Femur (tissue), 1 donor: ENCODE measurements around the gene NOP58.
"Not testable (repeated sequence)": the region's sequence is repeated elsewhere in the genome, so short reads cannot be mapped to it uniquely, and the experiment has no call there.

Source experiments
- DNase-seq: peaks from one replicate; pipeline ENCODE4 v3.0.0-alpha.2; 2017

Gene NOP58, protein sequence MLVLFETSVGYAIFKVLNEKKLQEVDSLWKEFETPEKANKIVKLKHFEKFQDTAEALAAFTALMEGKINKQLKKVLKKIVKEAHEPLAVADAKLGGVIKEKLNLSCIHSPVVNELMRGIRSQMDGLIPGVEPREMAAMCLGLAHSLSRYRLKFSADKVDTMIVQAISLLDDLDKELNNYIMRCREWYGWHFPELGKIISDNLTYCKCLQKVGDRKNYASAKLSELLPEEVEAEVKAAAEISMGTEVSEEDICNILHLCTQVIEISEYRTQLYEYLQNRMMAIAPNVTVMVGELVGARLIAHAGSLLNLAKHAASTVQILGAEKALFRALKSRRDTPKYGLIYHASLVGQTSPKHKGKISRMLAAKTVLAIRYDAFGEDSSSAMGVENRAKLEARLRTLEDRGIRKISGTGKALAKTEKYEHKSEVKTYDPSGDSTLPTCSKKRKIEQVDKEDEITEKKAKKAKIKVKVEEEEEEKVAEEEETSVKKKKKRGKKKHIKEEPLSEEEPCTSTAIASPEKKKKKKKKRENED

DNA sequence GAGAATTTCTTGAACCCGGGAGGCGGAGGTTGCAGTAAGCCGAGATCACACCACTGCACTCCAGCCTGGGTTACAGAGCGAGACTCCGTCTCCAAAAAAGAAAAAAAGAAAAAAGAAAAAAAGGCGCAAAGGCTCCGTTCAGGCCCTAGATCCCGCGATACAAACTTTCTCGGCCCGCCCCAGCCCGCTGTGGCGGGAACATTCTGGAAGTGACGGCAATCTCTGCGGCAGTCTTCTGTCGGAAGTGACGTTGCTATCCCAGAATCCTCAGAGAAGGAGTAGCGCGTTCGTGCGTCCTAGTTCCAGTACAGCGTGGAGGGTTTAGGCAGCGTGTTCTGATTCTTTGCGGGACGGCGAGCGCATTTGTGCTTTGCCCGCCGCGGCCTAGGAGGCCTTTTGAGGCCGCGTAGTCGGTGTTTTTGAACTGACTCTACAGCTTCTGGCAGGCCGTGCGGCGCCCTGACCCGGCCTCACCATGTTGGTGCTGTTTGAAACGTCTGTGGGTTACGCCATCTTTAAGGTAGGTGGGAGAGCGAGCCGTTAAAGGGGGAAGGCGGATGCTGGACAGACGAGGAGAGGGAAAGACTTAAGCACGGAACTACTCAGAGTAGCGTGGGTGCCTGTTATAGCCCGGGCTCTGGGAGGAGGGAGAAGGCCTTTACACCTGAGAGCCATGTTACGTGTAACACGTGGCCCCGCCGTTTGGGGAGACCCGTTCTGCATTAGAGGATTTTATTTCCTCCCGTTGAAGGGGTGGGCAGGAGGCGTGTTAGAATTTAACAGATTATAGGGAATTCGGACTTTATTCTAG, at the start of gene NOP58:
Gene NOP58 (plus strand): TSS at position 297 of the 811 bp plus-strand sequence. CDS start 179 bp downstream, at position 476.
- peak; percentile 97 for DNase-seq

DNA sequence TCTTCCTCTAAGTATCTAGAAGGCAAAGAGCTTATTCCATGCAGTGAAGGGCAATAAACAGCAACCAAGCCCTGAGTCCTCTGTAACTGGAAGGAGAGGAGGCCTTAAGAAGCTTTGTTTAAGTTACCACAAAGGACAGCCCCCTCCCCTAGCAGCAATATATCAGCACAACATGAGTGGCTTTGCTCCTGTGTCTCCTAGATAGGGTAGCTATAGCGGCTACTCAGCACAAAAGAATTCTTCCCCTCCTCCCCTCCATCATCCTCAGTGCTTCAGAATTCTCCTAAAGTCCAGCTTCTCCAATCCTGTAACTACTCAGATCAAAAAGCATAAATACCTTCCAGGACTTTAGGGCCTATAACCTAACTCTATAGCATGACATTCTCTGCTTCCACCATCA, 43.7 kb upstream of the NOP58 start:
- no peak for DNase-seq

DNA sequence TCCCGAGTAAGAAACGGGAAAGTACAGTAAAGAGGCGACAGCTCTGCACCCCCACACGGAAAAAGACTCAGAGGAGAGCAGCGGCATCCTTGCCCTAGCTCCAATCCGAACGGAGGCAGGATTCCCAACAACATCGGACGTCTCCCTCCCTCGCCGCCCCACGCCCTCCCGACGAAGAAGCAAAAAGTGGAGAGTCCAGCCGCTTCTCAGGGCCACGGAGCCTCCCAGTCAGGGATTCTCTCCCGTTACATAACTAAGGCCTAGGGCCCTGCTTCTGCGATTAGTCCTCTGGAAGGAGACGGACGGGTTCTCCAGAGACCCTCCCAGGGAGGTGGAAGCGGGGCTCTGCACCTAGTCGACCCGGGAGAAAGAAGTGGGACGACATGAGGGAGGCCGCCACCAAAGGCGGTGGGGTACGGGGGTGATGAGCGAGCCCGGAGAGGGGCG, 27.8 kb upstream of the NOP58 start:
- DNase-seq = peak; percentile 51

DNA sequence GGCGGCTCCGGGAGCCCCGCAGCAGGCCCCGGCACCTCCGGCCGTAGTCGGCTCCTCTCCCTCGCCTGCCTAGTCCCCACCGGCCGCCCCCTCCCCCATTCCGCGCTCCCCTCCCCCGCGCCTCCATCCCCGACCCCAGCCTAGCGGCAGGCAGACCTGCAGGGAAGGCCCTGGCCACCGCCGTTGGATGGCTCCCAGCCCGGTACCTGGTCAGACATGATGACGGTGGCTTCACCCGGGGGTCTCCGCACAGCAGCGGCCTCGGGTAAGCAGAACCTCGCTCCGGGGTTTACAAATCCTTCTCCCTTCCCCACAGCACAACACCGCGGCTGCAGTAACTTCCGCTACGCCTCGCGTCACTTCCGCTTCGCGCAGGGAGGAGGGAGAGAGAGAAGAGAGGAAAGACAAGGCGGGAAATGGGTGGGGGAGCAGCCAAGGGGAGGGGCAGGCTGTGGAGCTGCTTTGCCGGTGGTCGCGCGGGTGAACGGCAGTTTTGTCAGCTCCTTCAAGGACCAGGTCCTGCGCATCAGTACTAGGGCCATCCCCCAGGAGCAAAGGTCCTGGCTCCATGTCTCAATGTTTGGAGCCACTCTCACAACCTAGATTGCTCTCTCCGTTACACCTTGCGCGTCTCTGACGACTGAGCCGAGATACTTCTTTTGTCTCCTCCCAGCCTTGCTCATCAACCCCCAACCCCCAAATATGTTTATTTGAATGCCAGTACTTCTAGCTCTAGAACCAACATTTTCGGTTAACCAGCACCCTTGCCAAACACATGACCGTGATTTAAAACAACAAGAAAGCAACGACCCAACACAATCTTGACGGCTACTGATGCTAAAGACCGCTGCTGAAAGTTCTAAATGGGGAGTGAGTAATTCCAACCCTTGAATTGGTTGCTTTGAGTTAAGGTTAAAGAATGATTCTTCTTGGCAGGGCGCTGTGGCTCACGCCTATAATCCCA, 27.0 kb upstream of the NOP58 start, which contains the start of gene SUMO1:
Gene SUMO1 (minus strand): TSS at position 364 of the 964 bp plus-strand sequence. CDS start 146 bp downstream, at position 218.
- peak; percentile 97 for DNase-seq

DNA sequence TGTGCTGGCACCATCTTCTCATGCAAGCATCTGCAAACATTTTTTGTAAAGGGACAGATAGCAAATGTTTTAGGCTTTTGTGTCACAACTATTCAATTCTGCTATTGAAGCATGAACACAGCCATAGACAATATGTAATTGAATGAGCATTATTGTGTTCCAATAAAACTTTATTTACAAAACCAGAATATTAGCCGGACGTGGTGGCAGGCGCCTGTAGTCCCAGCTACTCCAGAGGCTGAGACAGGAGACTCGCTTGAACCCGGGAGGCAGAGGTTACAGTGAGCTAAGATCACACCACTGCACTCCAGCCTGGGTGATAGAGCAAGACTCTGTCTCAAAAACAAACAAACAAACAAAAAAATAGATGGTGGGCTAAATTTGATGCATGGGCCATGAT, 17.9 kb upstream of the NOP58 start:
- not testable (repeated sequence) for DNase-seq

DNA sequence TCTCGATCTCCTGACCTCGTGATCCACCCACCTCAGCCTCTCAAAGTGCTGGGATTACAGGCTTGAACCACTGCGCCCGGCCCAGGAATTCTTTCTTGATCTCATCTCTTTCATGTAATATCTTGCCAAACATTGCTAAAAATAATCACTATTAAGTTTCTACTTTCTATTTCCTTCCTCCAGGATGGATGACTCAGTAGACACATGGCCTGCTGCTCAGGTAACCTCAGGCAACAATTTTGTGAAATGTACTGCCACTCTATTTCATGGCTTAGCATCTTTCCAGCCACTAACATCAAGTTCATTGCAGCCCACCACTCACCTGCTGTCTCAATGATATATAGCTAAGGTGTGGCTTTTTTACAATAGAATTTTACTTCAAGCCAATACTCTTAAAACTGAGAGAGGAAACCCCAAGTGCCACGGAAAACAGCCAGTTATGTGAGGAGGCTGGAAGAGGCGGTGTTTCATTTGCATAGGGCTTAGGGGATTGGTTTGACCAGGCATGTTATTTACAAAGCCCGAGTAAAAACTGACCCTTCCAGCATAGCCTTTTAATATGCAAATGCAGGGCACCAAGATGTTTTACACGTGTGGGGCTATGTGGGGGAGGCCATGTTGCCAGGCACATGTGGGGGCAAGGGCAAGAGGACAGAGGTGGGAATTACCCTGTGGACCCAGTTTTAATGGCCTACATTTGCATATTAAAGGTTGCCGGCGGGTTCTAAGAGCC, 15.9 kb upstream of the NOP58 start:
- DNase-seq = no peak

DNA sequence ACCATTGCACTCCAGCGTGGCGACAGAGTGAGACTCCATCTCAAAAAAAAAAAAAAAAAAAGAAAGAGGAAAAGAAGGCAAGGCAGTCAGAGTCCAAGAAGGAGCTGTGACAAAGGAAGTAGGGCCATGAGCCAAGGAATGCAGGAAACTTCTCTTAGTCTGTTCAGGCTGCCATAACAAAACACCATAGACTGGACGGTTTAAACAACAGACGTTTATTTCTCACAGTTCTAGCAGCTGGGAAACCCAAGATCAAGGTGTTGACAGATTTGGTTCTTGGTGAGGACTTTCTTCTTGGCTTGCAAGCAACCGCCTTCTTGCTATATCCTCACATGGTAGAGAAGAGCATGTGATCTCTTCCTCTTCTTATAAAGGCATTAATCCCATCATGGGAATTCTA, 14.1 kb upstream of the NOP58 start:
- DNase-seq = no peak

DNA sequence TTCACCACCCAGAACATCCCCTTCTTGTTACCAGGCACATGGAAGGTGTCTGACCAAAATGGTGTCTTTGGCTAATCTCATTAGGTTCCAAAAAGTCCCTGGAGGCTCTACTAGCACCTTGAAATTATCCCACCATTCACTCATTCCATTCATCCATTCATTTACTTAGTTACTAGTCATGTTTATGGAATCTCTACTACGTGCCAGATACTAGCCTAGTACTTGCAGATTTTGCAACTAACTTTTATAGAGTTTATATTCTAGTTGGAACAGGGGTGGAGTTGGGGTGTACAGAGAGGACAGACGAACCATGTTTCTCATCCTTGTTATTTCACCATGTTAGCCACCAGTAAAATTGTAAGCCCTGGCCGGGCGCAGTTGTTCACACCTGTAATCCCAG, 4.0 kb upstream of the NOP58 start:
- DNase-seq = no peak

DNA sequence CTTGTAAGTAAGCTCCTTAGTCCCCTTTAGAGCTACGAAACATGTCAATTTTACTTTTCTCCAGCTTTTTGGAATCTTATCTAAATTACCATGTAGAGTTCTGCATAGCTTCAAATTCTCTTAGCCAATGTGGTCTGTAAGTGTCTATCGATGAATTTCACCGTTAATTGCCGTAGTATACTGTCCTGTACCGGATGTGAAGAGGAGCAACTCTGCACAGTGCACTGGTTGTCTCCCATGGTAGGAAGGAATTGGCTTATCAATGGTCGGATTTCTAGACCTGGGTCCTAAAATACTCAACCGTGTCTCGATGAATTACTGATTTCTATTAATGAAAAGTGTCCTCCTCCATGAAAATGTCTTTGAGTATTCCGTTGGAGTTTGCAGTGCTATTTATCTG, 1.9 kb downstream of the NOP58 start:
- no peak for DNase-seq

DNA sequence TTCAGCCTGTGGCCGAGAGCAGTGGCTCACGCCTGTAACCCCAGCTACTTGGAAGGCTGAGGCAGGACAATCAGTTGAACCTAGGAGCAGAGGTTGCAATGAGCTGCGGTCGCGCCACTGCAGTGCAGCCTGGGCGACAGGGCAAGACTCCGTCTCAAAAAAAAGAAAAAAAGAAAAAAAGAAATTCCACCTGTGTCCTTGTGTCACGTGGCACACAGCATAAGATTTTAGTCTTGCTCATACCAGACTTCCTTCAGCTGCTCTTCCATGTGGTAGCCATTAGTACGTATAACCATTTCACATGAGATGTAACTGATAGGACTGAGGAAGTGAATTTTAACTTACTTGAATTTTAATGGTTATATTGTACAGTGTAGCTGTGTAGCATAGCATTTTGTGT, 4.0 kb downstream of the NOP58 start:
- DNase-seq = no peak

DNA sequence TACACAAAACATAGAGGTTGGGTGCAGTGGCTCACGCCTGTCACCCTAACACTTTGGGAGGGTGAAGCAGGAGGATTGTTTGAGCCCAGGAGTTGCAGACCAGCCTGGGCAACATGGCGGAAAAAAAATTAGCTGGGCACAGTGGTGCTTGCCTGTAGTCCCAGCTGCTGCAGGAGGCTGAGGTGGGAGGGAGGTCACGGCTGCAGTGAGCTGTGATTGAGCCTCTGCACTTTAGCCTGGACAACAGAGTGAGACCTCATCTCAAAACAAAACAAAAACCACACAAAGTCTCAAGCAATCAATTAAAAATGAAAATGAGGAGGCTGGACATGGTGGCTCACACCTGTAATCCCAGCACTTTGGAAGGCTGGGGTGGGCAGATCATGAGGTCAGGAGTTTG, 4.9 kb downstream of the NOP58 start:
- DNase-seq = no peak

DNA sequence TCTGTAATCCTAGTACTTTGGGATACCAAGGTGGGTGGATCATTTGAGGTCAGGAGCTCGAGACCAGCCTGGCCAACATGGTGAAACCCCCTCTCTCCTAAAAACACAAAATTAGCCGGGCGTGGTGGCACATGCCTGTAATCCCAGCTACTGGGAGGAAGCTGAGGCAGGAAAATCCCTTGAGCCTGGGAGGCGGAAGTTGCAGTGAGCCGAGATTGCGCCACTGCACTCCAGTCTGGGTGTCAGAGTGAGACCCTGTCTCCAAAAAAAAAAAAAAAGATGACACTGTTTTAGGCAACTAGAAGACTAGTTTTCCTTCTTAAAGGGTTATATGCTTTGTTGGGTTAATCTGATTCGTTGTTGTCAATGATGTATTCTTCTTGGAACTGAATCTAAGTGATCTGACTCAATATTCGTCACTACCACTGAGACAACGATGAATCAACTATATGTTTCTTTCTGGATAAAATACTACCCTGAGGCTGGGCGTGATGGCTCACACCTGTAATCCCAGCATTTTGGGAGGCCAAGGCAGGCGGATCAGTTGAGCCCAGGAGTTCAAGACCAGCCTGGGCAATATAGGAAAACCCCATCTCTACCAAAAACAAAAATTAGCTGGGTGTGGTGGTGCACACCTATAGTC, 10.6 kb downstream of the NOP58 start:
- DNase-seq = not testable (repeated sequence)

DNA sequence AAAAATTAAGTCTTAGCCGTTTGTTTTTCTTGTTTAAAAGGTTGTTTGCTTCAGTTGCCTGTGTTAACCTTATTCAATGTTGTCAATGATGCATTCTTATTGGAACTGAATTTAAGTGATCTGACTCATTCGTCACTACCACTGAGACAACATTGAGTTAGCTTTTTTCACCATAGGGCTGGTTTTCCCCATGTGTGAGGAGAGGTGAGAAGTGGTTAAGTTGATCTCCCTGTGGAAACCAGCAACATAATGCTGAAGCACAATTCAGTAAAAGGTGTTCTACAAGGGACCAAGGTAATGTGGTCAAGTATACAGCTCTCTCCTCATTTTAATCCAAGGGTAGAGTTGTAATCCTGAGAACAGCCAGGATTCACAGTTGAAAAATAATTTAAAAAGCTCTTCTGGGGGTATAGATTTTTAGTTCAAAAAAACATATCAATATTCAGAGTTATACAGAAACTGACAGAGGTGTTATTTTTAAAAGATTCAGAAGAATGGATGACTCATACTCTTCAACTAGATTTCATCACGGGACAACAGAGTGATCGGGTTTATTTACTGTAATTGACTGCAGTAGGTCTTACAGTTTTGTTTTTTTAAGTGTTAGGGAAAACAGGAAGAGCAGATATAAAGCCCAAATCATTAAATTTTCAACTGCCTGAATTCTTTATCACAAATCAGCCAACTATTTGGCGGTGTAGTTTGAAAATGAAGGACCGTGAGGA, 12.6 kb downstream of the NOP58 start:
- DNase-seq = no peak

DNA sequence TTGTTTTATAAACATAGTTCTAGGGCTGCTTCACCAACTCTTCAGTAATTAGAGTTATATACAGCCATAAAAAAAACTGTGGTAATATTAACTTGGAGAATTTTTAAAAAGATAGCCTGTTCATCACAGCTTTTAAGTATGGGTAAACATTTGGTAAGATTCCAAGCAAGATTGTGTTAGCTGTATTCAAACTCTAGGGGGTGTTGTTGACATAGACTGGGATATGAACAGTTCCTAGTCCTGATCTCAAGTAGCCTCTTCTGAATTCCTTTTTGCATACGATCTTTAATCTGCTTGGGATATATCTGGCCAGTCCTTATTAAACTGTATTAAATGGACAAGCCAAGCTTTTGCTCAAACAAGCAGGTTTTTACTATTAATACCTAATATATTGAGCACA, 13.4 kb downstream of the NOP58 start:
- no peak for DNase-seq

DNA sequence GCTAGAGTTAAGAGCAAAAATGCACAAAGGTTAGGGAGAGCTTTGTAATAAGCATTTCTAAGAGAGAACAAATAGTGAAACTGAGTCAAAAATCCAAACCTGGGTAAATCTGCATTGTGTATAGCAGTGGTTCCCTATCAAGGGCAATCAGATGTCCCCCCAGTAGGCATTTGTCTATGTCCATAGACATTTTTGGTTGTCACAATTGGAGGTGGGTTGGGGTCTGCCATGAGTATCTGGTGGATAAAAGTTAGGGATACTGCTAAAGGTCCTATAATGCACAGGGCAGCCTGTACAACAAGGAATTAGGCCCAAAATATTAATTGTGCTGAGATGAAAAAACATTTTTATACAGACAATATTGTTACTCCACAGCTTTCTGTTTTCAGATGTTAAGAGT, 21.0 kb downstream of the NOP58 start:
- no peak for DNase-seq

DNA sequence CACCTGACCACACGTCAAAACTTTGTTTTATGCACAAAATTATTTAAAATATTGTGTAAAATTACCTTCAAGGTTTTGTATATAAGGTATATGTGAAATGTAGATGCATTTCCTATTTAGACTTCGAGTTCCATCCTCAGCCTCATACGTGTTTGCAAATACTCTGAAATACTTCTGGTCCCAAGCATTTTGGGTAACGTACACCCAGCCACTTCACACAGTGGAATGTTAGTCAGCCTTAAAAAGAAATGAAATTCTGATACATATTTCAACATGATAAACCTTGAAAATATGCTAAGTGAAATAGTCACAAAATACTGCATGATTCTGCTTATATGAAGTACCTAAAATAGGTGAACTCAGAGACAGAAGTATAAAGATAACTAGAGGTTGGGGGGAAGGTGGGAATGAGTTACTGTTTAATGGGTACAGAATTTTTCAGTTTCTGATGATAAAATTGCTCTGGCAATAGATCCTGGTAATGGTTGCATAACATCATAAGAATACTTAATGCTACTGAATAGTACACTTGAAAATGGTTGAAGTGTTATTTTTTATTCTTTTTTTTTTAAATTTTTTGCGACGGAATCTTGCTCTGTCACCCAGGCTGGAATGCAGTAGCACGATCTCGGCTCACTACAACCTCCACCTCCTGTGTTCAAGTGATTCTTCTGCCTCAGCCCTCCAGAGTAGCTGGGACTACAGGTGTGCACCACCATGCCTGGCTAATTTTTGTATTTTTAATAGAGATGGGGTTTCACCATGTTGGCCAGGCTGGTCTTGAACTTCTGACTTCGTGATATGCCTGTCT, 24.0 kb downstream of the NOP58 start:
- no peak for DNase-seq

DNA sequence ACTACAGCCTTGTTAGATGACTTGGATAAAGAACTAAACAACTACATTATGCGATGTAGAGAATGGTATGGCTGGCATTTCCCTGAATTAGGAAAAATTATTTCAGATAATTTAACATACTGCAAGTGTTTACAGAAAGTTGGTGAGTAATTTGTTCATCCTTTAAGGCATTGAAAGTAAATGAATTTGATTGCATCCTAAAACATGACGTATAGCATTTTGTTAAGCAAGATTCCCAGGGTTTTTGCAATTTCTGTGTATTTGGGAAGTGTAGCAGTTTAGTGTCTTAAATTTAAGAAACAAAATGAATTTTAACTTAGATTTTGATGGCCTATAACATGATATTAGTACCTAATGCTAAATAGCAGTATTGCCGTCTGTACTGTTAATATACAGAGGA, 24.8 kb downstream of the NOP58 start:
- DNase-seq = no peak

DNA sequence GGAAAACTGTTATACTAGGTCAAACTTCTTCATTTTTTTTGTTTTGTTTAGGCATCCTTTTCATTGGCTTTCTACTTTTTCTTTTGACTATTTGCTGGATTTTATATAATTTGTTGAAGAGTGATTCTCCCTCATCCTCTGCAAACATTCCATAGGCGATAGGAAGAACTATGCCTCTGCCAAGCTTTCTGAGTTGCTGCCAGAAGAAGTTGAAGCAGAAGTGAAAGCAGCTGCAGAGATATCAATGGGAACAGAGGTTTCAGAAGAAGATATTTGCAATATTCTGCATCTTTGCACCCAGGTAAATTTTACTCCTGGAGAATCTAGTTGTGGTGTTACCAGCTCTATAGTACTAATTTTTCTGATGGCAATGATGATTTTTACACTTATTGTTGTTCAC, 25.4 kb downstream of the NOP58 start:
- peak; percentile 24 for DNase-seq

DNA sequence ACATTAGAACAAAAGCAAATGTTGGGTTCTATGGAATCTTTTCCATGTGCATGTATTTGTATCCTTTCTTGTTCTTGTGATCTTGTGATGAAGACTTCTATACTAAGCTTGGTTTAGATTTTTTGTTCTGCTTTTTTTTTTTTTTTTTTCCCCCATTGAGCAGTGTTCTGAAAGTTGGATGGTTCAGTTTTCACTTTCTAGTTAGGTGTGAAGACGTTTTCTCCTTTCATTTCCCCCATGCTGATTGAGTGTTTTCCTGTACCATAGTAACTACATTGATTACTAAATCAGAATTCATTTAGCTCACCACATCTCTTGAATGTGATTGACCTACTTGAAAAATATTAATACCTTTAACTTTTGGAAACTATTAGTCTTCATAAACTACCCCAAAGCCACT, 34.1 kb downstream of the NOP58 start:
- DNase-seq = no peak

DNA sequence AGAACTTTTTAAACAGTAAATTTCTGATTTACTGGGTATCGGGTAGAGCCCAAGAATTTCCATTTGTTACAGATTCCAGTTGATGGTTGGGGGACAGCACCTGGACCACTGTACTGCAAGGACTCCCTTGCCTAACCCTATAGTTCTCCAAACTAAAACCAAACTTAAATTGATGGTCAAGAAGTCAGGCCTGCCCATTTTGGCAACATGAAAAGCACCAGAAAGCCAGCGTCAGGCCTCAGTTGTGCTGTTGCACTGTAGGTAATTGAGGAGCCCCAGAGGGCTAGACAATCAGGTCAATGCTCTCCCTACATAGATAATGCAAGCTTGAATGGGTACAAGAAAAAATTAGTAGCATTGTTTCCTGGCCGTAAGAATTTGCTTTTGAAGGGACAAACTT, 40.5 kb downstream of the NOP58 start:
- DNase-seq = no peak
